OCI-LY1 (cell line): Measurements from ENCODE around the gene GRK5.

ENCODE experiments used
- EZH2 ChIP-seq: fragments of 200-600 bp; sonication (generic), shearing (Covaris generic); IDR thresholded peaks from 2 replicates; pipeline ENCODE4 v1.8.0; 2017; ENCODE audit warnings: borderline replicate concordance, mixed run types, mild to moderate bottlenecking, antibody characterized with exemption, low read length, moderate library complexity, mixed read lengths
- TF ChIP-seq, protein P1 (sequence below): fragments of 200-600 bp; sonication (generic), shearing (Covaris generic); IDR thresholded peaks from 2 replicates; pipeline ENCODE4 v1.5.1; 2017; ENCODE audit warnings: mild to moderate bottlenecking, antibody characterized with exemption, low read length, moderate library complexity, mixed read lengths

DNA sequence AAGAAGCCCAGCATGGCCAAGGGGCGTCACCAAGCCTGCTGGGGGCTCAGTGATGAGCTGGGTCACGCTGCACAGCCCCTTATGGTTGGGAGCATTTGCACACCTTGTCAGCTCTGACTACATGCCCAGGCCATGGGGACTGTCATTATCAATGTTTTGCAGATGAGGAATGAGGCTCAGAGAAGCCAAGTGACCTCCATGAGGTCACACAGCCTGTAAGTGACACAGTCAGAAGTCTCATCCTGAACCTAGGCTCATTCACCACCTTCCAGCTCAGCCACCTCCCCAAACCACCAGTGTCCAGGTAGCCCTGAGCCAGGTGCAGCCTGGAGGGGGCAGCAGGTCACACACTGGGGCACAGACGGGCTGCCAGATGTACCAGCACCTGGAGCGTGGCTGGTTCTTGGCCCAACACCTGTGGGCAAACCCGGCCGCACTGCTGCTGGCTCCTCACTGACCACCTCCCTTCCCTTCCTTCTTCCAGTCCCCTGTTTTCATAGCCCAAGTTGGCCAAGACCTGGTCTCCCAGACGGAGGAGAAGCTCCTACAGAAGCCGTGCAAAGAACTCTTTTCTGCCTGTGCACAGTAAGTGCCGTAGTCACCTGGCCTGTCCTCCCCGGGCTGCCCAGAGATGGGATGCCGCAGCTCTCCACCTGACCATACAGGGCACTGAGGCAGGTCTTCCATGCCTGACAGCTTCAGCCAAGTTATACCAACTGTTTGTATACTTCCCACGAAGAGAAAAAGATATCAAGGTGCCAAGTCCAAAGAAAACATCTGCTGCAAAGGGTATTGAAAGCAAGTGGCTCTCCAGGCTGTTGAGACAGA, 215.5 kb downstream of the GRK5 start:
- TF ChIP-seq, protein P1, sequence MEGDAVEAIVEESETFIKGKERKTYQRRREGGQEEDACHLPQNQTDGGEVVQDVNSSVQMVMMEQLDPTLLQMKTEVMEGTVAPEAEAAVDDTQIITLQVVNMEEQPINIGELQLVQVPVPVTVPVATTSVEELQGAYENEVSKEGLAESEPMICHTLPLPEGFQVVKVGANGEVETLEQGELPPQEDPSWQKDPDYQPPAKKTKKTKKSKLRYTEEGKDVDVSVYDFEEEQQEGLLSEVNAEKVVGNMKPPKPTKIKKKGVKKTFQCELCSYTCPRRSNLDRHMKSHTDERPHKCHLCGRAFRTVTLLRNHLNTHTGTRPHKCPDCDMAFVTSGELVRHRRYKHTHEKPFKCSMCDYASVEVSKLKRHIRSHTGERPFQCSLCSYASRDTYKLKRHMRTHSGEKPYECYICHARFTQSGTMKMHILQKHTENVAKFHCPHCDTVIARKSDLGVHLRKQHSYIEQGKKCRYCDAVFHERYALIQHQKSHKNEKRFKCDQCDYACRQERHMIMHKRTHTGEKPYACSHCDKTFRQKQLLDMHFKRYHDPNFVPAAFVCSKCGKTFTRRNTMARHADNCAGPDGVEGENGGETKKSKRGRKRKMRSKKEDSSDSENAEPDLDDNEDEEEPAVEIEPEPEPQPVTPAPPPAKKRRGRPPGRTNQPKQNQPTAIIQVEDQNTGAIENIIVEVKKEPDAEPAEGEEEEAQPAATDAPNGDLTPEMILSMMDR, result no peak
- TF ChIP-seq EZH2, result no peak
